Astrocyte (in vitro differentiated cells and primary cell): ENCODE results near the gene ABTB2.

ENCODE experiments used
- CTCF ChIP-seq: IDR thresholded peaks from 2 replicates; pipeline ENCODE4 v1.5.1; 2011; ENCODE audit warnings: low read depth, mild to moderate bottlenecking, inconsistent platforms, low read length, moderate library complexity; ENCODE audit not compliant: insufficient read depth
- EZH2 ChIP-seq: IDR thresholded peaks from 2 replicates; pipeline ENCODE4 v1.6.1; 2012; ENCODE audit warnings: mild to moderate bottlenecking, low read length, inconsistent platforms; ENCODE audit not compliant: insufficient read depth

GRCh38 chr11:34275486-34275885 is 82.3 kb downstream of the ABTB2 start:
- no peak for TF ChIP-seq CTCF
- no peak for TF ChIP-seq EZH2
